Hematopoietic multipotent progenitor cell treated with erythropoietin and hydrocortisone succinate and interleukin-3 and kit ligand, for 15 days (in vitro differentiated cells): ENCODE measurements around the gene TANGO2.

Experiments
- DNase-seq: peaks from one replicate; pipeline ENCODE4 v3.0.0-alpha.2; 2015; ENCODE audit warnings: low spot score

TANGO2 gene, protein sequence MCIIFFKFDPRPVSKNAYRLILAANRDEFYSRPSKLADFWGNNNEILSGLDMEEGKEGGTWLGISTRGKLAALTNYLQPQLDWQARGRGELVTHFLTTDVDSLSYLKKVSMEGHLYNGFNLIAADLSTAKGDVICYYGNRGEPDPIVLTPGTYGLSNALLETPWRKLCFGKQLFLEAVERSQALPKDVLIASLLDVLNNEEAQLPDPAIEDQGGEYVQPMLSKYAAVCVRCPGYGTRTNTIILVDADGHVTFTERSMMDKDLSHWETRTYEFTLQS

DNA sequence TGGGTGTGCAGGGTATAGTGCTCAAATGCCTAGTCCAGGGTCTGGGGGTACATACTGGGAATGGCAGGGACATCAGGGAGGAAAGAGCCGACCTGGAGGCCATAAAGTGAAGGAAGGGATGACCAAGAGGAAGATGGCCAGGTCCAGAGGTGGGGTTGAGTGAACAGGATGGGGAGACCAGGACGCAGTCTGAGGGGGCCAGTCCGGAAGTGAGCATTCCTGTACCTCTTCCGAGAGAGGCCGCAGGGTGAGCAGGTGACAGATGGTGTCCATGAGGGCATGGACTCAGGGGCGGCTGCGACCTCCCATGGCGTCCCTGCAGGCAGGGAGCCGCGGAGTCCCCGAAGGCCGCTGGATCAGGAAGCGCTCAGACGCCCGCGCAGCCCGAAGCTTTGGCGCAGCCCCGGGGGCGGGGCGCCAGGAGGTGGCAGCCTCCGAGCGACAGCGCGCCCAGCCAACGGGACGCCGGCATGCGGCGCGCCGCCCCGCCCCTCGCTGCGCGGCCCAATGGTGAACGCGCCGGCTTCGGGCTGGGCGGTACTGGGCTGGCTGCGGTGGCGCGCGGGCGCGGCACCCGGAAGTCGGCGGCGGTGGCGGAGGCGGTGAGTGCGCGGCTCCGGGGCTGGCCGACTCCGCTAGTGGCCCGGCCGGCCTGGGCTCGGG is at the start of gene TANGO2:
Gene TANGO2 (plus strand): TSS at position 578 of the 663 bp plus-strand sequence. CDS start 15,689 bp downstream, outside the sequence.
- DNase-seq, result peak; percentile 94

DNA sequence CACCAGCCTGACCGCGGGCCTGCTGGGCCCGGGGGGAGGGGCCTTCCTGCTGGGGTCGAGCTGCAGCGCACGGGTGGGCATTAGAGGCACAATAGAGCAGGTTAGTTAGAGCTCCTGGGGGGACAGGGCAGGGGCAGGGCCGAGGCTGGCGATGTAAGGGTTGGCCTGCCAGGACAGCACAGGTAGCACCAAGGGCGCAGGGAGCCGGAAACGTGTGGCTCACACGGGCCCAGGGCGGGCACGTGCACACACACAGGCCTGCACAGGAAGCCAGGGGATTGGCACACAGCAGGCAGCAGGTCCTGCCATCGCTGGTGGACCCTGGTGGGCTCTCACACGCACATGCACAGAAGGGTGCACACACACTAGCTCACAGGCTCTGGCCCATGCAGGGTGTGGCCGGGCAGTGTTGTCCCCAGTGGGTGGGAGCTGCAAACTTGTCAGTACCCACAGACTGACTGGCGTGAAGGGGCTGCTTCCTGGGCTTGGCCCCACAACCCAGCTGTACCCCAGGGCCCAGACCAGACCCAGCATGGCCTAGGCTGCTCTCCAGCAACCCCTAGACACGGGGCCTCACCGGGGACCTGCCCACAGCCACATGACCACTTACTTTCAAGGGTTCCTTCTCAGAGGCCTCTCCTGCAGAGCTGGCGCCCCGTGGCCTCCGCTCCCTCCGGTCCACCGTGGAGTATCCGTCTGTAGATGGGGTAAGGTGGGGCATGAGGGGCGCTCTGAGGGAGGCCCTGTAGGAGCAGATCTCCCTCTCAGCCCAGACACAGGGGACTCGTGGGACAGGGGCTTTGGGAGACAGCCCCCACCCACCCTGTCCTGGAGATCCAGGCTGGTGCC is 49.4 kb upstream of the TANGO2 start:
- DNase-seq, result no peak

DNA sequence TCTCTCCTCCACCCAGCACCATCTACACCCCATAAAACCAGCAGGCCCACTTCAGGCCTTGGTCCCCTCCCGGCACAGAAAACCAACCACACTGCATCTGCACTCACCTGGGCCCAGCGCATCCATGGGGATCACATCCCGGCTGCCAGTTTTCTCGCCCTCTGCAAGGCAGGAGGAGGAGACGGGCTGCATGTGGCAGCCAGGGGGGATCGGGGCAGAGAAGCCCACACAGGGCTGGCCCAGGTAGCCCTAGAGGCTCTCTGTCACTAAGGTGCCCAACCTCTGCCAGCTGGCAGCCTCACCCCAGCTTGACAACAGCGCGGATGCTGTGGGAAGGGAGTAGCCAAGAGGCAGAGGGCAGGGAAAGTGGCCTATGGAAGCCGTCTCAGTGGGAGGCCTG is 48.7 kb upstream of the TANGO2 start:
- DNase-seq, result no peak

DNA sequence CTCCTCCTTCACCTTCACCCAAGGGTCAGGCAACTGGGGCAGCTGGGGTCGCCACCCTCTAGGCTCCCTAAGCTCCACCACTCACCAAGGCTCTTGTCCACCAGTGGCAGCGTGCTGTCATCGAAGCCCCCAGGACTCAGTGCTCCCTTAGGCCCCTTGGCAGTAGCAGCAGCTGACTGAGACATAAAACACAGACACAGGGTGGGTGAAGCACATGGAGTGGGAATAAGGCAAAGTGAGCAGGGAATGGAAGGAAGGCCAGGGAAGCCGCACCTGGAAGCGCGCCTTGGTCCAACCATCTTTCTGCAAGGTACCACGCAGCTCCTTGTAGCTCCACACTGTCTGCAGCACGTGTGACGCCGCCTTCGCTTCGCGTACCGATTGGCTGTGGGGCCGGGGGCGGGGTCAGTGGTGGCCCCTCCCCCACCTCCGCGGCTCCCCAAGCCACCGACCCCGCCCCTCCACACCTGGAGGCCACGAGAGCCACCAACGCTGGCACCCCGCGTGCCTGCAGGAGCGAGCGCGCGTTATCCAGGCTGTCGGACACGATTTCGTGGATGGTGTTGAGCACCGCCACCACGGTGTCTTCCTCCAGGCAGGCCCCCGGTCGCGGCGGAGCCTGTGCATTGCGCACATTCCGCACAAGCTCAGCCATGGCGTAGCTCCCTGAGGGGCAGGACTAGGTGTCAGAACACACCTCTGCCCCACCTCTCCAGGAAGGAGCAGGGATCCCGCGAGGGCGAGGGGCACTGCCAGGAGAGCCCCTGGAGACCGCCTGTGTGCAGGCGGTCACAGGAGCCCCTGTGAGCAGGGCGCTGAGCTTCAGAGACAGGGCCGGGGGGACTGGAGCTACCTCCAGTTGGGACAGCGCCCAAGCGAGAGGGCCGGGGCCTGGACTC is 48.0 kb upstream of the TANGO2 start:
- no peak for DNase-seq

DNA sequence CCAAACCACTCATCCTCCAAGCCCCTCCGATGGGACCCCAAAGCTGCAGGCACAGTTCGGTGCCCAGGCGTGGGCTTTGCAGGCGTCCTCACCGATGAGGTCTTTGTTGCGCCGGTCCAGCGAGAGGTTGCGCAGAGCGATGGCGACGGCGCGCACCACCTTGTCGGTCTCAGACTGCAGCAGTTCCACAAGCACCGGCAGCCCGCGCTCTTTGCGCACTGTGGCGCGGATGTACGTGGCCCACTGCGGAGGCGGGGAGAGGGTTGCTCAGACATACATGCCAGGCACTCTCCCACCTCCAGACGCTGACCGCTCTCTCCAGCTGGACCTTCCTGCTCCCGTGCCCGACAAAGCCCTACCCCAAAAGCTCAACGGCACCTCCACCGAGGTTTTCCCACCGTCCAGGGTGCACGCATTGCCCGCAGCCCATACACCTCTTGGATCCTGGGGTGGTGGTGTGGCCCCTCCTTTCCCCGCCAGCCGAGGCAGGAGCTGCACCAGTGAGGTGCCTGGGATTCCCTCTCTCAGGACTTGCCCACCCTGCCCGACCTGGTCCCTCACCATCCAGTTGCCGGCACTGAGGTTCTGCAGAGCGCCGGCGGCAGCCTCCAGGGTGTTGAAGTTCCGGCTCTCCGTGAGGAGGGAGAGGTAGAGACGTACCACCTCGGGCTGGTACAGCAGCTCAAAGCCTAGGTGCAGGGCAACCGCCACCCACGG is 47.2 kb upstream of the TANGO2 start:
- no peak for DNase-seq

DNA sequence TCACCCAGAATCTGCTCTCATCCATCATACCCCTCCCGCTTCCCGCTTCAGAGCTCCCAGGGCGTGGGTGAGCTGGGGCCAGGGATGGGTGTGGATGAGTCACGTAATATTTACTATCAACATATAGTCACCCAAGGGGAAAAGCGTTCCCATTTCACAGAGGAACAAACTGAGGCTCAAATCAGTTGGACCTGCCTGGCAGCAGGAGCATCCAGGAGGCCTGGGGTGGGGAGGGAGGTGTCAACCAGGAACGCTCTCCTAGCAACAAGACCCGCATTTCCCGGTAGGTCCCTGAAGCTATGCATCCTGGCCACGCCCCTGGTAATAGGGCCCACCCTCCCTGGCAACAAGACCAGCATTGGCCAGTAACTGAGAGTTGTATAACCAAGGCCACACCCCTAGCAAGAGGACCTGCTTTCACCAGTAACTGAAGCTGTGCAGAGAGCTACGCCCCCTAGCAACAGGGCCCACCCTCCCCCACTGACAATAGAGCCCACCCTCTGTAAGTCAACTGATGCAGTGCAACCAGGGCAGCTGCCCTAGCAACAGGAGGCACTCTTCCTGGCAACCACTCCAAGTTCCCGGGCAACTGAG is 46.5 kb upstream of the TANGO2 start:
- peak; percentile 67 for DNase-seq

DNA sequence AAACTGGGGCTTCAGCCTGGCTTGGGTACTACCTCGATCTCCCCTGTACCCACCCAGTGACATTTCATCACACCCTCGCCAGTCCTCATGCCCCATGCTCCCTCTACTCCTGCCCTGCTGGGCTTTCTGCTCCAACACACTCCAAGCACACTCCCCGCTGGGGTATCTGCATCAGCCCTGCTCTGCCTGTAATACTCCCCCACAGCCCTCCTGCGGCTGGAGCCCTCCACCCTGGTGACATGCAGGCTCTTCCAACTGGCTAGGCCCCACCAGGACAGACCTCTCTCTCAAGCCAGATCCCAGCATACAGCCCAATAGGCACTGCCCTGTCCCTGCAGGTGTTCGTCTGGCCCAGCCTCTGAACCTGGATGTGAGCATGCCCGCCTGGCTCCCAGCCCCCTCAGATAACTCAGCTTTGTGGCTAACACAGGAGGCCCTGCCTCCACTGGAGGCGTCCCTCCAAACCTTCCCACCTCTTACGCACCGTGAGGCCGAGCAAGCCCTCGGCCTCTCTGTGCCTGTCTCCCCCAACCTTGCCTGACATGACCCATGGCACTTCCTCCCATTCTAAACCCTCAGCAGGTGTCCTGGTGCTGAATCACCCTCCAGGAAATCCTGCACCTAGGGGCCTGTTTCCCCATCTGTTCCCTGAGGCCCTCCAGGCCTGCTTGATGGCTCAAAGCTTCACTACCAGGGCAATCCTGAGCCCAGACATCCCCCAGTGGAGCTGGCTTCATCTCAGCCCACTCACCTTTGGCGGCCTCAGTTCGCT is 45.8 kb upstream of the TANGO2 start:
- DNase-seq, result no peak

DNA sequence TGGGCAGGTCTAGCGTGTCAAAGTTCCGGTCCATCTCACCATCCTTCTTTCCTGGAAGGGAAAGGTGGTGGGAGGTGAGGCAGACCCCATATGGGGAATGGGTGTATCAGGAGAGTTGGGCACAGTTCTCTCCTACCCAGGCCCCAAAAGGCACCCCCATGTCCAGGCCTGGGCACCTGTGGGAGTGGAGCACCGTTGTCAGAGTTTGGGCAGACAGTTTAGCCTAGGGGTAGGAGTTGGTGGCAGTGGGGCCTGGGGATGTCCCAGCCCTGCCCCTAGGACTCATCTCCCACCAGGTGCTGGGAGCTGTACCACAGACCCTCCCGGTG is 45.2 kb upstream of the TANGO2 start:
- DNase-seq, result no peak

DNA sequence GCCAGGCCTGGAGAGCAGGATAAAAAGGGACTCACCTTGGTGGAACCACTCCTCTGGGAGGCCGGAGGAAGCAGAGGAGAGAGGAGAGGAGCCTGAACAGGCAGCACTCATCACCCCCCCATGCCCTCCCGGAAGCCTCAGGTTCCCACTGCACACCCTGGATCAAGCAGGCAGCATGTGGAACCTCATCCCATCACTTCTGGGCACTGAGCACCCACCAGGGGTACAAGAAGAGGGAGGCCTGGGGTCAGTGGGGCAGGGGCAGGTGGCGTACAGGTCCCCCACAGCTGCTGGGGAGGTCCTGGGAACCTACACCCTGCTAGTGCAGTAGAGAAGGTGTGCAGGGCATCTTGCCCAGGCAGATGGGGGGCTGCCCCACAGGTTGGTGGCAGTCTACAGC is 44.2 kb upstream of the TANGO2 start:
- DNase-seq, result no peak

DNA sequence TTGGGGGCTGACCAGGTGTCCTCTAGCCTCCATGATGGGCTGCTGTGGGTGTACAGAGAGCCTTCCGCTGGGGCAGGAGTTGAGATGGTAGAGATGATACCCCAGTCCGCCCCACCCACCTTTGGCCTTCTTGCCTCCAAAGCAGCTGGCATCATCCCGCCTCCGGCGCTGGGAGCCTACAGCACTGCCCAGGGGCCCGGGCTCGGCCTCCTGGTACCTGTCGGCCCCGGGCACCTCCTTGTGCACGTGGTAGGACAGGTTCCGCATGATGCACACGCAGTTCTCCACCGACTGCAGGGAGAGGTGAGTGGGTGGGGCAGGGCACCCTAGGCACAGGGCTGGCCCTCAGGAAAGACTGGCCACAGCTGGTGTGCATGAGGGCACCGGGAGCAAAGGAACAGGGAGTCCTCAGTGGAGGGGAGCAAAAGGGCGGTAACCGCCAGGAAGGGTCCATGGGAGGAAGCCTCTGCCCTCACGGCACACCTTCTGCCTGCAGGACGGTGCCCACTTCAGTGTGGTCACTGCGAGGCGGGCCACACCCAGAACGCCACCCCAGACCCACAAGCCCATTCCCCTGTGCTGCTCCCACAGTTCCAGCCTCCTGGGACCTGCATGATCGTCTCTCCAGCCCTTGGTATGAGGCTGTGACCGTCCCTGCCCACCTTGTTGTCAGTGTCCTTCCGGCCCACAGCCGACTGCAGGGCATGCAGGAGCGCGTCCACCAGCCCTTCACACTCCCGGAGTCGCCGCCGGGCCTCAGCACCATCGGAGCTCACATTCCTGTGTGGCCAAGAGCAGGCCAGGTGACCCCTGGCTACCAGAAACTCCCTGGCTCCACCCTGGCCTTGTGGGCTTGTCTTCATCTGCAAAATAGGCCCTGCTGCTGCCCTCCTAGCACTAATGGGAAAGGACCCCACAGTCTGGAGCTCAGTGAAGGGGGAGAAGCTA is 43.3 kb upstream of the TANGO2 start:
- DNase-seq, result no peak

DNA sequence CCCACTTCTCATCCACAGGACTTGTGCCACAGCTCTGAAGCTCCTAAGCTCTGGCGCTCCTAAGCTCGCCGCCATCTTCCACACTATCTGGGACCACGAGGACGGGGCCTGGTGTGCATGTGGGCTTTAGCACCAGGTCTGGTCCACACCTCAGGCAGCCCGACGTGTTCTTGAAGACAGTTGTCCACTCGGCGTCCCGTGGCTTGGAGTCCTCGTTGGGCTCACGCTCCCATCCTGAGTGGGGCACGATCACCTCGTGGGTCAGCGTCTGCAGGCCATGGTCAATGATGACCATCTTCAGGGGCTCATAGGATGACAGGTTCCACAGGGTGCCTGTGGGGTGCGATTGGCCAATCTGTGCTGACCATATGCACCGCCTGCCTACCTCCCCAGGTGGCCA is 42.2 kb upstream of the TANGO2 start:
- DNase-seq, result no peak

DNA sequence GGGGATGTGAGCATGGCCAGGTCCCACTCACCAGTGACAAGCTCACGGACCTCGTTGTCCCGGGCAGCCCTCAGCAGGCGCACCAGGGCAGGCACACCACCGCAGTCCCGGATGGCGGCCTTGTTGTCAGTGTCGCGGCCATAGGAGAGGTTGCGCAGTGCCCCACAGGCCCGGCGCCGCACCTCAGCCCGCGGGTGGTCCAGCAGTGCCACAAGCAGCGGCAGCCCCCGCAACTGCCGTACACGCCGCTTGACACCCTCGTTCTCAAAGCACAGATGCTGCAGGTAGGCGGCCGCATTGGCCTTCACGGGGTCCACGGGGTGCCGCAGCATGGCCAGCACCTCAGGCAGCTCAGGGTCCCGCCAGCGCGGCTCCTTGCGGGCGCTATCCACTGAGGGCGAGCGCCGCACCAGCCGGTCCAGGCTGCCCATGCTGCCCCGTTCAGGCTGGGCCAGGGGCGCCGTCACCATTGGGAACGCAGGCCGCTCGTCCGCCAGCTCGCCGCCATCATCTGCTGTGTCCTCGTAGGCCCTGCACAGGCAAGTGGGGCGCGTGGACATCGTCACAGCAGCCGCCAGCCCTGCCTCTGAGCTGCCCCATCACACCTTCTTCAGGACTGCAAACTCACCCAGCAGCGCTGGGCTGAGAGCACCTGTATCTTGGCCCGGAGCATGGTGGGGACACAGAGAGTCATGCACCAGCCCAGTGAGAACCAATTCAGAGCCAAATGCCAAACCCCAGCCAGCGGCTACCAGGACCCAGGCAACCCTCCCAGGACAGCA is 41.0 kb upstream of the TANGO2 start:
- DNase-seq, result no peak

DNA sequence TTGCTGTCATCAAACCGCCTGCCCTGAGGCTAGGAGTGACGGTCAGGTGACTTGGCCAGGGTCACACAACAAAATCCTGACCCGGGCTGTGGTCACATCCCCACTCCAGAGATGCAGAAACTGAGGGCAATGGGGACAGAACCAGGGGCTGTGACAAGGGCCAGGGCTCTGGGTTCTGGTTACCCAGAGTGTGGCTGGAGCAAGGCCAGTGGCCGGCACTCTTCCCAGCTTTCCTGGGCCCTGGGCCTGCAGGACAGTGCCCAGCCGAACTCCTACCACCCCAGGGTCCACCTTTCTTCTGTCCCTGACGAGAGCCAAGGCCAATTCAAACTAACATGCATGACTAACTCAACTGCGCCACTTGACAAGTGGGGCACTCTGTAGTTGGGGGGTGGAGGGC is 40.1 kb upstream of the TANGO2 start:
- DNase-seq, result no peak

DNA sequence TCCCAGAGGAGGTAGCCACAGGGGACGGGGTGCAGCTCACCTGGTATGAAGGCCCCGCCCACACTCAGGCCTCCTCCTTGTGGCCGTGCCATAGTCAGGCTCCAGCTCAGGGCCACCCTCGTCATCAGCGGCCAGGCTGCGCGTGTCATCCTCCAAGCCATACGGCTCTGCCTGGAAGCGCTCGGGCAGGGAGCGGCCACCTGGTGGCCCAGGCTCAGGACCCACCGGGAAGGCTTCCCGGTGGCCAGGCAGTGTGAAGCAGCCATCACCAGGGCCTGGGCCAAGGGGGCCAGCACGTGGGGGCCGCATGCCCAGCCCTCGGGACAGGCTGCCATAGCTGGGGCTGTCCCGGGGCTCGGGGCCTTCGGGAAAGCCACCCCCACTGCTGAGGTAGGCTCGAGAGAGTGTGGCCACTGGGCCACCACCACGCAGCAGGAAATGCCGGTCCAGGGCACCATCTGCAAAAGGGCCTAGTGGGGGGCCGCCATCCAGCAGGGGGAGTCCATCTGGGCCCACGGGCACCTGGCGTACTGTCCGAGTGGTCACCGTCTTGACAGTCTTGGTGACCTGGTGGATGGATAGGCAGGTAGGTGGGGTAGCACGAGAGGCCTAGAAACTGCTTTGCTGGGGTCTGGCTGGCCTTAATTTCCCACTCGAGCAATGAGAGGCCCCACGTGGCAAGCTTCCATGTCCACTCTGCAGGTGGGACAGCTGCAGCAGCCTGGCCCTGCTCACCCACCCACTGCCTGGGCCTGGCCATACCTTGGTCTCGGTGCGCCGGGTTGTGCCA is 39.5 kb upstream of the TANGO2 start:
- no peak for DNase-seq

DNA sequence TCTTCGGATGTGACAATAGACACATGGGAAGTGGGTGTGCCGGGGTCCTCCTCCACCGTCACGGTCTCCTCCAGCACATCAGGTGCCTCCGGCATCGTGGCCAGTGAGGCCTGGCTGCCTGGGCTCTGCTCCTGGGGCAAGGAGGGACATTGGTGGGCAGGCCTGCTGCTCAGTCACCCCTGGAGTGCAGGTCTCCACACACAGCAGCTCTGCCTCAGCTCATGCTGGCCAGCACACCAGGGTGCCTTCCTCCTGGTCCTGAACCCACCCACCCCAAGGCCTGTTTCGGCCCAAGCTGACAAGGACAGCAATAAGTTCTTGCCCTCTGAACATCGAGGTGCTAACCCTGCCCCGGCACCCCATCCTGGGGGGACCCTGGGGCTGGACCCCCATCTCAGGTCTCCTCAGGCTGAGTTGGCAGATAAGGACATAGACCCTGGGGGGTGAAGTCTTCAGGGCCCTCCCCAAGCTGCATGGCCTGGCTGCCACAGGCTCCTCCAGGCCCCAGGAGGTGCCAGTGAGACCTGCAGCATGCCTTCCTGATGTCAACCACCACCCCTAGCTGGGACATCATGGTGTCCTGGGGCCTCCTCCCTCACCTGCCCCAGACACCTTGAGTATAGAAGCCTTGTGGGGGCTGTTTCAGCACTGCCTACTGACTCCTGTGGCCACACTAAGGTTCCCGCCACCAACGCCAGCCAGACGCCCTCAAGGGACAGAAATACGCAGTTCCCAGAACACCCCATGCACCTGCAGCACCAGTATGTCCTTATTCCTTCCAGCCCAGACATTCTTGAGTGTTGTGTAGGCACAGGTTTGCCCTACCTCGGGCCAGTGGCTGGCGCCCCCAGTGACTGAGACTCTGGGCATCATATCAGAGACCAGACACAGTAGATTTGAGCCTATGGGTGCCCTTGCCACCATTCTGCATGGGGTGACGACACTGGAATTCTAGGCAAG is 38.7 kb upstream of the TANGO2 start:
- no peak for DNase-seq

DNA sequence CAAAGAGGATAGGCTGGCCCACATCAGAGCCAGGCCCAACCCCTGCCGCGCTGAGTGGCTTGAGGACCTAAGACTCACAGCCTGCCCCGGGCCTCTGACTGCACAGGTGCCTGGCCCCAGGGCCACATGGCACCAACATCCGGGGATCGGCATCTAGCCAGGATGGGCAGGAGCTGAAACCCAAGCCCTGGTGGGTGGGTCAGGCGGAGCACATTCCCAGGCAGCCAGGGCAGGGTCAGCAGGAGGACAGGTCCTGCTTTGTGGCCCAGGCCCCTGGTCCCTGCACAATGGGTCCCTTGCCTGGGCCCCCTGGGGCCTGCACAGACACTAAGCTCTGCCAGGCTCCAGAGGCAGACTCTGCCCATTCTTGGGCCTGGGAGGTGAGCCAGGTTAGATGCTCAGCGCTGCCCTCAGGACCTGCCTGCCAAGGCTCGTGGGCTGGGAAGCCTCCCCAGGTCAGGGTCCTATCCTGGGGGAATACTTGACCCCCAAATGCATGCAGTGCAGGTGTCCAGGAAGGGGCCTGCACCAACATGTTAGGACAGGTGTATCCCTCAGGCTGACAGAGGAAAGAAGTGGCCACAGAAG is 37.8 kb upstream of the TANGO2 start:
- no peak for DNase-seq
